ENCODE measurements around the gene UCK2. TPM values are rescaled to one million over a fixed set of nuclear protein-coding genes. Genes with fewer than 3 reads are reported as not detected.
"Not testable (repeated sequence)": the region's sequence is repeated elsewhere in the genome, so short reads cannot be mapped to it uniquely, and the experiment has no call there.

The UCK2 gene
- total RNA-seq (2014; rRNA removed; shearing (Covaris generic)): 141 and 149 TPM in 2 replicates
- polyA plus RNA-seq (2016; fragmentation: Nextera tagmentation; extraction: Ambion mirVana): 101 and 104 TPM in 2 replicates
- long read RNA-seq, full-length matches to known transcripts: 30 of 42 reads
- long read RNA-seq, partial matches to known transcripts: 1 of 42 reads
- long read RNA-seq, other reads (novel, unspliced or antisense): 11 of 42 reads

- peak within 1 kb of the TSS; percentile 97 for H3K27ac ChIP-seq (ENCODE audit: low read depth)
- Mint-ChIP-seq H3K27me3 (ENCODE audit: insufficient read depth, low read depth, poor library complexity) (peaks cover 19% of the 10 kb centered on the region), H3K9me3 (peaks cover 3% of the 10 kb centered on the region; the same call in 2 of the 3 replicates)
These were observed at the start of gene UCK2 for GRCh38 chr1:165827268-165828102. Gene UCK2 (plus strand): TSS chr1:165827614. CDS start chr1:165827834, 220 bp downstream.

DNA sequence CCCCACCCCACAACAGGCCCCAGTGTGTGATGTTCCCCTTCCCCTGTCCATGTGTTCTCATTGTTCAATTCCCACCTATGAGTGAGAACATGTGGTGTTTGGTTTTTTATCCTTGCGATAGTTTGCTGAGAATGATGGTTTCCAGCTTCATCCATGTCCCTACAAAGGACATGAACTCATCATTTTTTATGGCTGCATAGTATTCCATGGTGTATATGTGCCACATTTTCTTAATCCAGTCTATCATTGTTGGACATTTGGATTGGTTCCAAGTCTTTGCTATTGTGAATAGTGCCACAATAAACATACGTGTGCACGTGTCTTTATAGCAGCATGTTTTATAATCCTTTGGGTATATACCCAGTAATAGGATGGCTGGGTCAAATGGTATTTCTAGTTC lies 49.2 kb upstream of the UCK2 start:
- not testable (repeated sequence) for H3K79me2 ChIP-seq (replicated peaks; ENCODE audit: insufficient read depth); H3K9me2 ChIP-seq (ENCODE audit: insufficient read depth); H3K4me1 ChIP-seq (ENCODE audit: insufficient read depth); H3K27me3 Mint-ChIP-seq (ENCODE audit: insufficient read depth, low read depth, poor library complexity); H3K4me1 Mint-ChIP-seq; H3K27me3 ChIP-seq (ENCODE audit: insufficient read depth); DNase-seq (ENCODE audit: low spot score); ATAC-seq; H4K20me1 ChIP-seq (replicated peaks; ENCODE audit: insufficient read depth); H3K36me3 Mint-ChIP-seq (ENCODE audit: low read depth); H3K36me3 ChIP-seq (ENCODE audit: insufficient read depth); H3F3A ChIP-seq (replicated peaks; ENCODE audit: low read depth); H3K4me3 ChIP-seq; H3K27ac Mint-ChIP-seq; H3K4me3 Mint-ChIP-seq; H3K27ac ChIP-seq (ENCODE audit: low read depth); H3K4me2 ChIP-seq; H2AFZ ChIP-seq
- peaks cover 14% of the 10 kb centered on the region for H3K9me3 Mint-ChIP-seq

More at GRCh38 chr1:165827268-165828102, at the start of gene UCK2:
- H3K27ac Mint-ChIP-seq: peak within 1 kb of the TSS; percentile 99
- peak within 1 kb of the TSS; percentile 87 for H3K4me3 ChIP-seq
- ATAC-seq: peak; percentile 86
- peak; percentile 93 for DNase-seq (ENCODE audit: low spot score)
- peaks cover 27% of the 10 kb centered on the region for H3K4me1 Mint-ChIP-seq
- H3K9me2 ChIP-seq (ENCODE audit: insufficient read depth): 0 out of 2 replicates have a peak, but pooled peaks cover 7% of the 10 kb centered on the region
- no peaks in the 10 kb centered on the region for H3F3A ChIP-seq (replicated peaks; ENCODE audit: low read depth)
- H3K27me3 ChIP-seq (ENCODE audit: insufficient read depth): no peaks in the 10 kb centered on the region
- peak within 1 kb of the TSS; percentile 99 for H3K4me3 Mint-ChIP-seq
- peaks cover 26% of the 10 kb centered on the region for H3K36me3 Mint-ChIP-seq (ENCODE audit: low read depth)
- TF ChIP-seq POLR2AphosphoS5 (IDR thresholded peaks at IDR 0.05; ENCODE audit: low read depth): peak; percentile 86
- TF ChIP-seq ZNF331 (CRISPR knock-in tag; IDR thresholded peaks at IDR 0.05; ENCODE audit: low read depth): no peak
- TF ChIP-seq, protein P1, sequence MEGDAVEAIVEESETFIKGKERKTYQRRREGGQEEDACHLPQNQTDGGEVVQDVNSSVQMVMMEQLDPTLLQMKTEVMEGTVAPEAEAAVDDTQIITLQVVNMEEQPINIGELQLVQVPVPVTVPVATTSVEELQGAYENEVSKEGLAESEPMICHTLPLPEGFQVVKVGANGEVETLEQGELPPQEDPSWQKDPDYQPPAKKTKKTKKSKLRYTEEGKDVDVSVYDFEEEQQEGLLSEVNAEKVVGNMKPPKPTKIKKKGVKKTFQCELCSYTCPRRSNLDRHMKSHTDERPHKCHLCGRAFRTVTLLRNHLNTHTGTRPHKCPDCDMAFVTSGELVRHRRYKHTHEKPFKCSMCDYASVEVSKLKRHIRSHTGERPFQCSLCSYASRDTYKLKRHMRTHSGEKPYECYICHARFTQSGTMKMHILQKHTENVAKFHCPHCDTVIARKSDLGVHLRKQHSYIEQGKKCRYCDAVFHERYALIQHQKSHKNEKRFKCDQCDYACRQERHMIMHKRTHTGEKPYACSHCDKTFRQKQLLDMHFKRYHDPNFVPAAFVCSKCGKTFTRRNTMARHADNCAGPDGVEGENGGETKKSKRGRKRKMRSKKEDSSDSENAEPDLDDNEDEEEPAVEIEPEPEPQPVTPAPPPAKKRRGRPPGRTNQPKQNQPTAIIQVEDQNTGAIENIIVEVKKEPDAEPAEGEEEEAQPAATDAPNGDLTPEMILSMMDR (conservative IDR thresholded peaks at IDR 0.05; ENCODE audit: low read depth in 2 of 2): 0 out of 4 replicates have a peak, but pooled peaks of 1 of the 2 experiments have one; percentile 4
- H3K36me3 ChIP-seq (ENCODE audit: insufficient read depth): no peaks in the 10 kb centered on the region
- H3K4me1 ChIP-seq (ENCODE audit: insufficient read depth): peaks cover 34% of the 10 kb centered on the region
- peaks cover 44% of the 10 kb centered on the region for H3K79me2 ChIP-seq (replicated peaks; ENCODE audit: insufficient read depth)
- H2AFZ ChIP-seq: peak within 1 kb of the TSS; percentile 94
- peak within 1 kb of the TSS; percentile 80 for H3K4me2 ChIP-seq
- H4K20me1 ChIP-seq (replicated peaks; ENCODE audit: insufficient read depth): peaks cover 26% of the 10 kb centered on the region

- H4K20me1 ChIP-seq (replicated peaks; ENCODE audit: insufficient read depth); H3K4me3 ChIP-seq; H3K79me2 ChIP-seq (replicated peaks; ENCODE audit: insufficient read depth); H3K36me3 ChIP-seq (ENCODE audit: insufficient read depth); H3K4me2 ChIP-seq; H2AFZ ChIP-seq; DNase-seq (ENCODE audit: low spot score); H3K27ac Mint-ChIP-seq; H3K9me2 ChIP-seq (ENCODE audit: insufficient read depth); H3F3A ChIP-seq (replicated peaks; ENCODE audit: low read depth); ATAC-seq; H3K4me1 ChIP-seq (ENCODE audit: insufficient read depth); H3K27ac ChIP-seq (ENCODE audit: low read depth); H3K4me3 Mint-ChIP-seq; H3K27me3 ChIP-seq (ENCODE audit: insufficient read depth); H3K27me3 Mint-ChIP-seq (ENCODE audit: insufficient read depth, low read depth, poor library complexity); H3K4me1 Mint-ChIP-seq: not testable (repeated sequence)
- H3K36me3 Mint-ChIP-seq (ENCODE audit: low read depth): peaks cover 13% of the 10 kb centered on the region
- H3K9me3 Mint-ChIP-seq: peaks cover 42% of the 10 kb centered on the region
These were observed 43.9 kb upstream of the UCK2 start for GRCh38 chr1:165783519-165783918.
